ENCODE data around the gene MATK.
"Not testable (repeated sequence)": the region's sequence is repeated elsewhere in the genome, so short reads cannot be mapped to it uniquely, and the experiment has no call there.

MATK gene

GRCh38 chr19:3771000-3771905, 14.9 kb downstream of the MATK start:
- in situ Hi-C loops (cut with HindIII; ENCODE audit: low sequenced_read_pairs), result no loop called here

- in situ Hi-C loops (cut with HindIII; ENCODE audit: low sequenced_read_pairs), result no loop called here
Observed at GRCh38 chr19:3770136-3770999, 15.8 kb downstream of the MATK start.

GRCh38 chr19:3769494-3769893, 16.7 kb downstream of the MATK start:
- in situ Hi-C loops (cut with HindIII; ENCODE audit: low sequenced_read_pairs), result no loop called here

GRCh38 chr19:3768748-3769099, 17.5 kb downstream of the MATK start:
- in situ Hi-C loops (cut with HindIII; ENCODE audit: low sequenced_read_pairs), result no loop called here

GRCh38 chr19:3768015-3768747, 18.0 kb downstream of the MATK start:
- in situ Hi-C loops (cut with HindIII; ENCODE audit: low sequenced_read_pairs), result no loop called here

GRCh38 chr19:3767050-3767449, 19.1 kb downstream of the MATK start:
- in situ Hi-C loops (cut with HindIII; ENCODE audit: low sequenced_read_pairs), result no loop called here

GRCh38 chr19:3766520-3766919, 19.7 kb downstream of the MATK start:
- in situ Hi-C loops (cut with HindIII; ENCODE audit: low sequenced_read_pairs), result no loop called here

- in situ Hi-C loops (cut with HindIII; ENCODE audit: low sequenced_read_pairs), result not testable (repeated sequence)
Observed at GRCh38 chr19:3765757-3766156, 20.4 kb downstream of the MATK start.

- in situ Hi-C loops (cut with HindIII; ENCODE audit: low sequenced_read_pairs), result no loop called here
Observed at GRCh38 chr19:3765121-3765520, 21.1 kb downstream of the MATK start.

GRCh38 chr19:3762501-3763459, 23.4 kb downstream of the MATK start, which contains the start of gene MRPL54:
Gene MRPL54, plus strand, starts transcription at chr19:3762682. Its CDS starts 19 bp downstream, at chr19:3762701.
- in situ Hi-C loops (cut with HindIII; ENCODE audit: low sequenced_read_pairs), result no loop called here

- in situ Hi-C loops (cut with HindIII; ENCODE audit: low sequenced_read_pairs), result no loop called here
Observed at GRCh38 chr19:3762130-3762473, 24.1 kb downstream of the MATK start.

GRCh38 chr19:3761382-3762129, 24.6 kb downstream of the MATK start, which contains the start of gene APBA3:
Gene APBA3, minus strand, starts transcription at chr19:3761692. Its CDS starts 1,428 bp downstream, at chr19:3760264.
- in situ Hi-C loops (cut with HindIII; ENCODE audit: low sequenced_read_pairs), result no loop called here

- in situ Hi-C loops (cut with HindIII; ENCODE audit: low sequenced_read_pairs), result no loop called here
Observed at GRCh38 chr19:3760871-3761361, 25.3 kb downstream of the MATK start.

- in situ Hi-C loops (cut with HindIII; ENCODE audit: low sequenced_read_pairs), result loop anchor here (5.0 kb wide), 1 partner anchor 37 kb away; no protein-coding TSS in a partner anchor
Observed at GRCh38 chr19:3759482-3760254, 26.5 kb downstream of the MATK start.

GRCh38 chr19:3758297-3758696, 27.9 kb downstream of the MATK start:
- in situ Hi-C loops (cut with HindIII; ENCODE audit: low sequenced_read_pairs), result loop anchor here (5.0 kb wide), 1 partner anchor 36 kb away; no protein-coding TSS in a partner anchor

GRCh38 chr19:3757705-3758104, 28.5 kb downstream of the MATK start:
- in situ Hi-C loops (cut with HindIII; ENCODE audit: low sequenced_read_pairs), result loop anchor here (5.0 kb wide), 1 partner anchor 35 kb away; no protein-coding TSS in a partner anchor

GRCh38 chr19:3753631-3754410, 32.4 kb downstream of the MATK start:
- in situ Hi-C loops (cut with HindIII; ENCODE audit: low sequenced_read_pairs), result no loop called here
